SK-N-SH treated with all-trans-retinoic acid at 6 μM for 48 hours (cell line): ENCODE data around the gene MAOA.

Experiments
- ARNTL ChIP-seq: fragments of 450-650 bp; formaldehyde crosslinking; IDR thresholded peaks from 2 replicates; pipeline ENCODE4 v1.5.0; 2020; ENCODE audit warnings: low read depth, mild to moderate bottlenecking, moderate library complexity, borderline replicate concordance
- BACH2 ChIP-seq: fragments of 250-450 bp; sonication (Bioruptor Pico); IDR thresholded peaks from 2 replicates; pipeline ENCODE4 v1.9.0; 2021; ENCODE audit warnings: mild to moderate bottlenecking, borderline replicate concordance
- ESRRG ChIP-seq: fragments of 250-450 bp; sonication (Bioruptor Pico); IDR thresholded peaks from 2 replicates; pipeline ENCODE4 v1.6.1; 2021; ENCODE audit warnings: mild to moderate bottlenecking
- GLIS3 ChIP-seq: fragments of 250-450 bp; sonication (Bioruptor Pico); IDR thresholded peaks from 2 replicates; pipeline ENCODE4 v1.5.0; 2020; ENCODE audit warnings: mild to moderate bottlenecking, moderate library complexity
- ISL1 ChIP-seq: fragments of 250-450 bp; sonication (Bioruptor Pico); IDR thresholded peaks from 2 replicates; pipeline ENCODE4 v2.1.2; 2022; ENCODE audit warnings: mild to moderate bottlenecking, moderate library complexity
- PPARA ChIP-seq: fragments of 250-450 bp; sonication (Bioruptor Pico); IDR thresholded peaks from 2 replicates; pipeline ENCODE4 v1.5.0; 2020; ENCODE audit warnings: mild to moderate bottlenecking, borderline replicate concordance
- SNAI2 ChIP-seq: fragments of 250-450 bp; sonication (Bioruptor Pico); IDR thresholded peaks from 2 replicates; pipeline ENCODE4 v1.5.0; 2020; ENCODE audit warnings: mild to moderate bottlenecking, moderate library complexity
- TOX ChIP-seq: fragments of 250-450 bp; sonication (Bioruptor Pico); IDR thresholded peaks from 2 replicates; pipeline ENCODE4 v1.8.0; 2021; ENCODE audit warnings: mild to moderate bottlenecking, moderate library complexity, borderline replicate concordance
- ZC3H10 ChIP-seq: fragments of 250-450 bp; sonication (Bioruptor Pico); IDR thresholded peaks from 2 replicates; pipeline ENCODE4 v1.5.1; 2021; ENCODE audit warnings: mild to moderate bottlenecking, moderate library complexity
- ZFP30 ChIP-seq: fragments of 450-650 bp; formaldehyde crosslinking; IDR thresholded peaks from 2 replicates; pipeline ENCODE4 v1.5.0; 2022; ENCODE audit warnings: mild to moderate bottlenecking, moderate library complexity
- ZNF565 ChIP-seq: fragments of 450-650 bp; formaldehyde crosslinking; conservative IDR thresholded peaks from 2 replicates; pipeline ENCODE4 v1.5.0; 2020; ENCODE audit warnings: low read depth, mild to moderate bottlenecking, moderate library complexity
- TF ChIP-seq, protein P1 (sequence below): fragments of 250-450 bp; sonication (Bioruptor Pico); IDR thresholded peaks from 2 replicates; pipeline ENCODE4 v1.5.1; 2021; ENCODE audit warnings: mild to moderate bottlenecking, moderate library complexity
- TF ChIP-seq, protein P2 (sequence below): fragments of 250-450 bp; sonication (Bioruptor Pico); IDR thresholded peaks from 2 replicates; pipeline ENCODE4 v1.8.0; 2020; ENCODE audit warnings: mild to moderate bottlenecking, moderate library complexity, borderline replicate concordance
- TF ChIP-seq, protein P3 (sequence below): fragments of 250-450 bp; sonication (Bioruptor Pico); IDR thresholded peaks from 2 replicates; pipeline ENCODE4 v1.5.1; 2020; ENCODE audit warnings: low read depth, mild to moderate bottlenecking, moderate library complexity

DNA sequence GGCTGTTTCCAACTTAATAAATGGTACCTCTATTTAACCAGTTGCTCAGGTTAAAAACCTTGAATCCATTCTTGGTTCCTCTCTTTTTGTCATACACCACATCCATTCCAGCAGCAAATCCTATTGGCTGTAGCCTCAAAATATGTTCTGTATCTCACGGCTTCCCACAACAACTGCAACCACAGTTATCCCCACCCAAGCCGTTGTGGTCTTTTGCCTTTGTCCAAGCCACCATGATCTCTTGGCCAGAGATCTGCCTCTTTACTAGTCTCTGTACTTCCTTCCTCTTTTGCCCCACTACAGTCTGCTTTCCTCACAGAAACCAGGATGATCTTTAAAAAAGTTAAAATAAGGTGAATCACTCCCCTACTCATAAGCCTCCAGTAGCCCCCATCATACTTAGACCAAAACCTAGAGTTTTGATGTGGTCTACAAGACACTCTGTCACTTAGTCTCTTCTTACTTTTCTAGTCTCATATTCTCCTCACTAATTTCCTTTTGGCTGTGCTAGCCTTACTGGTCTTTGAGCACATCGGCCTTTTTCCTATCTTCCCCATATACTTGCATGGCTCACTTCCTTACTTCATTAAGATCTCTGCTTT lies 10.3 kb downstream of the MAOA start:
- TF ChIP-seq ARNTL (CRISPR knock-in tag) (no peak), ESRRG (CRISPR knock-in tag) (no peak), BACH2 (CRISPR knock-in tag) (no peak), ZC3H10 (no peak), ZNF565 (CRISPR knock-in tag) (no peak), SNAI2 (CRISPR knock-in tag) (no peak), GLIS3 (CRISPR knock-in tag) (no peak), ZFP30 (CRISPR knock-in tag) (no peak), ISL1 (CRISPR knock-in tag) (no peak), TOX (CRISPR knock-in tag) (no peak), PPARA (CRISPR knock-in tag) (no peak)
- TF ChIP-seq, protein P1, sequence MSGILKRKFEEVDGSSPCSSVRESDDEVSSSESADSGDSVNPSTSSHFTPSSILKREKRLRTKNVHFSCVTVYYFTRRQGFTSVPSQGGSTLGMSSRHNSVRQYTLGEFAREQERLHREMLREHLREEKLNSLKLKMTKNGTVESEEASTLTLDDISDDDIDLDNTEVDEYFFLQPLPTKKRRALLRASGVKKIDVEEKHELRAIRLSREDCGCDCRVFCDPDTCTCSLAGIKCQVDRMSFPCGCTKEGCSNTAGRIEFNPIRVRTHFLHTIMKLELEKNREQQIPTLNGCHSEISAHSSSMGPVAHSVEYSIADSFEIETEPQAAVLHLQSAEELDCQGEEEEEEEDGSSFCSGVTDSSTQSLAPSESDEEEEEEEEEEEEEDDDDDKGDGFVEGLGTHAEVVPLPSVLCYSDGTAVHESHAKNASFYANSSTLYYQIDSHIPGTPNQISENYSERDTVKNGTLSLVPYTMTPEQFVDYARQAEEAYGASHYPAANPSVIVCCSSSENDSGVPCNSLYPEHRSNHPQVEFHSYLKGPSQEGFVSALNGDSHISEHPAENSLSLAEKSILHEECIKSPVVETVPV (CRISPR knock-in tag), result no peak
- TF ChIP-seq, protein P2, sequence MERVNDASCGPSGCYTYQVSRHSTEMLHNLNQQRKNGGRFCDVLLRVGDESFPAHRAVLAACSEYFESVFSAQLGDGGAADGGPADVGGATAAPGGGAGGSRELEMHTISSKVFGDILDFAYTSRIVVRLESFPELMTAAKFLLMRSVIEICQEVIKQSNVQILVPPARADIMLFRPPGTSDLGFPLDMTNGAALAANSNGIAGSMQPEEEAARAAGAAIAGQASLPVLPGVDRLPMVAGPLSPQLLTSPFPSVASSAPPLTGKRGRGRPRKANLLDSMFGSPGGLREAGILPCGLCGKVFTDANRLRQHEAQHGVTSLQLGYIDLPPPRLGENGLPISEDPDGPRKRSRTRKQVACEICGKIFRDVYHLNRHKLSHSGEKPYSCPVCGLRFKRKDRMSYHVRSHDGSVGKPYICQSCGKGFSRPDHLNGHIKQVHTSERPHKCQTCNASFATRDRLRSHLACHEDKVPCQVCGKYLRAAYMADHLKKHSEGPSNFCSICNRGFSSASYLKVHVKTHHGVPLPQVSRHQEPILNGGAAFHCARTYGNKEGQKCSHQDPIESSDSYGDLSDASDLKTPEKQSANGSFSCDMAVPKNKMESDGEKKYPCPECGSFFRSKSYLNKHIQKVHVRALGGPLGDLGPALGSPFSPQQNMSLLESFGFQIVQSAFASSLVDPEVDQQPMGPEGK (CRISPR knock-in tag), result no peak
- TF ChIP-seq, protein P3, sequence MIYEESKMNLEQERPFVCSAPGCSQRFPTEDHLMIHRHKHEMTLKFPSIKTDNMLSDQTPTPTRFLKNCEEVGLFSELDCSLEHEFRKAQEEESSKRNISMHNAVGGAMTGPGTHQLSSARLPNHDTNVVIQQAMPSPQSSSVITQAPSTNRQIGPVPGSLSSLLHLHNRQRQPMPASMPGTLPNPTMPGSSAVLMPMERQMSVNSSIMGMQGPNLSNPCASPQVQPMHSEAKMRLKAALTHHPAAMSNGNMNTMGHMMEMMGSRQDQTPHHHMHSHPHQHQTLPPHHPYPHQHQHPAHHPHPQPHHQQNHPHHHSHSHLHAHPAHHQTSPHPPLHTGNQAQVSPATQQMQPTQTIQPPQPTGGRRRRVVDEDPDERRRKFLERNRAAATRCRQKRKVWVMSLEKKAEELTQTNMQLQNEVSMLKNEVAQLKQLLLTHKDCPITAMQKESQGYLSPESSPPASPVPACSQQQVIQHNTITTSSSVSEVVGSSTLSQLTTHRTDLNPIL (CRISPR knock-in tag), result no peak
